GM12801 (cell line): ENCODE data around the gene LTN1.

Source experiments
- TF ChIP-seq, protein P1 (sequence below): IDR thresholded peaks from one replicate; pipeline ENCODE4 v1.5.1; 2011; ENCODE audit warnings: control low read depth; ENCODE audit not compliant: insufficient read length; ENCODE audit errors: extremely low read depth

The LTN1 gene

DNA sequence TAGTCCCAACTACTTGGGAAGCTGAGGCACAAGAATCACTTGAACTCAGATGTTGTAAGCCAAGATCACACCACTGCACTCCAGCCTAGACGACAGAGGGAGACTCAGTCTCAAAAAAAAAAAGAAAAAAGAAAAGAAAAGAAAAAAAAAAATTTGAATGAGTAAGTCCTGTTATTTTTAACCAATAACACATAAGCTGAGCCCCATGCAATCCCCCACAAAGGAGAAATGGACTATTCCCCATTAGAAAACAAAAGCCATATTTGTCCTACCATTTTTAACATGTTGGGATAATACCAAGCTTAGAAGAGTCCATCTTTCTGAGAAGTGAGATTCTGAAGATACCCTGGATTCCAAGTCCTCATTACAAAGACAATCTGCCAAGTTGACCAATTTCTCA is 32.4 kb downstream of the LTN1 start:
- TF ChIP-seq, protein P1, sequence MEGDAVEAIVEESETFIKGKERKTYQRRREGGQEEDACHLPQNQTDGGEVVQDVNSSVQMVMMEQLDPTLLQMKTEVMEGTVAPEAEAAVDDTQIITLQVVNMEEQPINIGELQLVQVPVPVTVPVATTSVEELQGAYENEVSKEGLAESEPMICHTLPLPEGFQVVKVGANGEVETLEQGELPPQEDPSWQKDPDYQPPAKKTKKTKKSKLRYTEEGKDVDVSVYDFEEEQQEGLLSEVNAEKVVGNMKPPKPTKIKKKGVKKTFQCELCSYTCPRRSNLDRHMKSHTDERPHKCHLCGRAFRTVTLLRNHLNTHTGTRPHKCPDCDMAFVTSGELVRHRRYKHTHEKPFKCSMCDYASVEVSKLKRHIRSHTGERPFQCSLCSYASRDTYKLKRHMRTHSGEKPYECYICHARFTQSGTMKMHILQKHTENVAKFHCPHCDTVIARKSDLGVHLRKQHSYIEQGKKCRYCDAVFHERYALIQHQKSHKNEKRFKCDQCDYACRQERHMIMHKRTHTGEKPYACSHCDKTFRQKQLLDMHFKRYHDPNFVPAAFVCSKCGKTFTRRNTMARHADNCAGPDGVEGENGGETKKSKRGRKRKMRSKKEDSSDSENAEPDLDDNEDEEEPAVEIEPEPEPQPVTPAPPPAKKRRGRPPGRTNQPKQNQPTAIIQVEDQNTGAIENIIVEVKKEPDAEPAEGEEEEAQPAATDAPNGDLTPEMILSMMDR = no peak

DNA sequence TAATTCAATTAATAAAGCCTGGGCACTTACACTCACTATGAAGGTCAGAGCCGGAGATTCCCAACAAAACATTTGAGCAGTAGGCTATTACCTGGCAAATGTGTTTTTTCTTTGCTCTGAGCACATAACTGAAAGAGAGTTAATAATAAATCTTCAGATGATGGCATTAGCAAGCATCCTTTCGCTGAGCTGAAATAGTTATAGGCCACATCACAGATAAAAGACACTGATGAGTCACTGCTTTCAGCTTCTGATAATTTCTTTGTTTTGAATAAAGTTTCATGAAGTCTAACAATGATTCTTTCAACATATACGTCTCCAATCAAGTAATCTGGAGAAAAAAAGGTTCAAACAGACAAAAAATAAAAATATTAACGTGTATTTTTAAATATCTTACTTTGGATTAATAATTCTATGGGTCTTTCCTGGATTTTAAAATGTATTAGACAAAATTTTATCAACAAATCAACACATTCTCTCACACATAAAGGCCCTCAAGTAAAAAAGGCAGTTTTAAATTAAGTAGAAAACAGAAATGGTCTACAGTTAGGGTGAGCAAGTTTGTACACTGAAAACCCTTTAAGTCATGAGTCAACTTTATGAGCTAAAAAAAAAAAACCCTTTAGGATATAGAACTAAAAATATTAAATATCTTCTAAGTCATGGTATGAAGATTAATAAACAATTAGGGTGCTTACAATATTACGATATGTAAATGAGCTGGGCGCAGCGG is 33.1 kb downstream of the LTN1 start:
- TF ChIP-seq, protein P1 = no peak

DNA sequence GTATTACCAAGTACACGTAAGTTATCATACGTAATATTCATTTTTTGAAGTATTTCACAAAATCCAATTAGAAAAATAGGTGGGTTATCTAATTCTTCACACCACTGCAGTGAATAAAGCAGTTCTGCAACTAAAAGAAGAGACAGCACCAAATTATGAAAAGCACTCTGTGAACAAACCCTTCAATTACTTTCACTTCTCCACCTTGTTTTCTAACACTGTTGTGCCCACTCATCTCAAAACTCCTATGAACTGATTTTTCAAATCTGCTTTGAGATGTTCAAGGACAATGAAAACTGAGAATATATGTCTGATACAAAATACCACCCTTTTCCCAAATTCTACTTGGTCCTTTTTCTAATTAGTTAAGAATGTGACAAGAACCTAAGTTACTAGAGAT is 39.4 kb downstream of the LTN1 start:
- TF ChIP-seq, protein P1 = no peak

DNA sequence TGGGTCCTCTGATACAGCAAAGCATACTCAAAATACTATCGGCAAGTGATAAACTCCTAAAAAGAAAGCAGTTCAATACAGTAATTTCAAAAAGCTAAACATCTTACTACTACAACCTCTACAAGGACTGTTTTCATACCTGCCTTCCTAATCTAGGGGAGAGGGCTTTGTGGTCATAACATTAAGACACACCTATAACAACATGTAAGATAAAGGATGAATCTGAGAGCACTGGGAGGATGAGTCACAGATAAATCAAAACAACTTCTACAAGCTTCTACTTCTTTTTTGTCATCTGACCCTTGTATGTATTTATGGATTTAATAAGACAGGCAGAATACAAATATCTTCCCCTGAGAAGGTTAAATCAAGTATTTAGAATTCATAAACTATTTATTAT is 40.0 kb downstream of the LTN1 start:
- TF ChIP-seq, protein P1 = no peak

DNA sequence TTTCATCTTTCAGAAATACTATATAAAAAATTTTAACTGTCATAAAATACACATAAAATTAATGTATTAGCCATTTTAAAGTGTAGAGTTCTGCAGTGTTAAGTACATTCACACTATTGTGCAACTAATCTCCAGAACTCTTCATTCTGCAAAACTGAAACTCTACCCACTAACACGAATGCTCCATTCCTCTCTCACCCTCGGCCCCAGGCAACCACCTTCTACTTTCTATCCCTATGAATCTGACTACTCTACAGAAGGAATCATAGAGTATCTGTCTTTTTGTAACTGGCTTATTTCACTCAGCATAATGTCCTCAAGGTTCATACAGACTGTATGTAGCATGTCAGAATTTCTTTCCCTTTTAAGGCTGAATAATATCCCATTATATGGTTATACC is 43.4 kb downstream of the LTN1 start:
- TF ChIP-seq, protein P1 = no peak

DNA sequence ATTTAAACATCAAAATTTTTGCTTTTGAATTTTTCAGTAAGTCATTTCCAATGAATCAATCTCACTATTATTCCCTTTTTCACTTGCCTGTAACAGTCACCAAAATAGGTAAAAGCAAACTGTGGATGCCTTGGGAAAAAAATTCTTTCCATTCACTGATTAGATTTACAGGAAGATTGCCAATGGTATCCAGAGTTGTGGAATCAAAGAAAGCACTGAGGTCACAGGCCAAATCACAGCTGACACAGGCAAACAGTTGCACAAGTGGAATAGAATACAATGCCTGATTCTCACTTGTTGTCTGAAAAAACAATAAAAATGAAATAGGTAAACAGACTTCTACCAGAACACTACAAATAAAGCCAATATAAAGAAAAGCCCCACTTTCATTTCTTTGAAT is 48.4 kb downstream of the LTN1 start:
- TF ChIP-seq, protein P1 = no peak

DNA sequence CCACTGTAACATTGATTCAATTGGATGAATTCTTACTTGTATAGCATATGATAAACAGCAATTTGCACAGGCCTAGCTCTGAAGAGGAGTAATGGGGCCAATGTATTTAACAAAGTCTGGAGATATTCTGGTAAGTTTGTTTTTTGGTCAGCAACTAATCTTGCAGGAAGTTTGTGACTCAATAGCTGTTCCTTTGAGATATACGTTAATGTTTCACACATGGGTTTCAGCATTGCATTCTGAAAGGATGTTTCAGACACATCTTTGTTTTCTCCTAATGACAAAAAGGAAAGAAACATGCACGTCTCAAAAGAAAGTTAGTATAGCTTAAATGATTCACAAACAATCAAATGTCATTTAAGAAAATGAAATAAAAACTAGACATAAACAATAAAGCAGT is 49.0 kb downstream of the LTN1 start:
- TF ChIP-seq, protein P1 = no peak

DNA sequence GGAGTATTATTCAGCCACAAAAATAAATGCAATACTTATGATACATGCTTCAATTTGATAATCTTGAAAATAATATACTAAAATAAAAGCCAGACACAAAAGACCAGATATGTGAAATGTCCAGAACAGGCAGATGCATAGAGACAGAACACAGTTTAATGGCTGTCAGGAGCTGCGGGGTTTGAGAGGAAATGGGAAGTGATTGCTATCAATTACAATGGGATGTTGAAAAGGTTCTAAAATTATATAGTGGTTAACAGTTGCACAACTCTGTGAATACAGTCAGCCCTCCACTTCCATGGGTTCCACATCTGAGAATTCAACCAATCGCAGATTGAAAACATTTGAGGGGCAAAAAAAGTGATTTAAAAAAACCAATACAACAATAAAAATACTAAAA is 54.0 kb downstream of the LTN1 start:
- TF ChIP-seq, protein P1 = no peak
